Uterus (tissue), 4 donors: ENCODE measurements around the gene GFOD2. TPM values are rescaled to one million over a fixed set of nuclear protein-coding genes. Genes with fewer than 3 reads are reported as not detected.

ENCODE experiments used
- DNase-seq, 2 donors: peaks; one replicate each; pipeline ENCODE4 v3.0.0-alpha.2; 2019 to 2020
- H3K27ac ChIP-seq, 2 donors: fragments of 200-600 bp; sonication (generic); 1 replicate in 1 of 2; 2 replicates in 1 of 2; pipeline ENCODE4 v1.5.1; 2016 to 2018
- H3K27me3 ChIP-seq, 2 donors: fragments of 200-600 bp; sonication (generic); one replicate each; pipeline ENCODE4 v1.5.1; 2018 to 2019; ENCODE audit warnings: control low read depth in 1 of 2
- H3K36me3 ChIP-seq, 2 donors: fragments of 200-600 bp; sonication (generic); one replicate each; pipeline ENCODE4 v1.5.1; 2019; ENCODE audit warnings: control low read depth in 1 of 2
- H3K4me1 ChIP-seq, 2 donors: fragments of 200-600 bp; sonication (generic); one replicate each; pipeline ENCODE4 v1.5.1; 2018 to 2019; ENCODE audit warnings: control low read depth in 1 of 2
- H3K4me3 ChIP-seq, 2 donors: fragments of 200-600 bp; sonication (generic); 1 replicate in 1 of 2; 2 replicates in 1 of 2; pipeline ENCODE4 v1.5.1; 2018 to 2019; ENCODE audit warnings: mild to moderate bottlenecking in 1 of 2
- H3K9me3 ChIP-seq, 2 donors: fragments of 200-600 bp; sonication (generic); one replicate each; pipeline ENCODE4 v1.5.1; 2019; ENCODE audit warnings: control low read depth in 1 of 2
- POLR2A ChIP-seq, 2 donors: fragments of 450-650 bp; IDR thresholded peaks; one replicate each; pipeline ENCODE4 v1.6.1; 2016; ENCODE audit warnings: antibody characterized with exemption in 2 of 2, mild to moderate bottlenecking in 1 of 2, moderate library complexity in 1 of 2
- intact Hi-C: fragments of 100-400 bp; cut with DNase I; formaldehyde crosslinking; loops from one replicate; pipeline ENCODE4 v1.15.1; 2023; ENCODE audit warnings: low total_unique reads
- total RNA-seq, 4 donors: library from RNA; depleted of rRNA in 3 of 4; stranded (reverse); fragments of >200 nt in 3 of 4; gene quantifications; one replicate each; pipeline versions ENCODE4 v1.1.0 to v1.2.4, GENCODE V29; 2014 to 2023
- TF ChIP-seq, protein P1 (sequence below), 4 experiments: fragments of 200-600 bp in 2 of 4; fragments of 450-650 bp in 2 of 4; sonication (generic) in 2 of 4; IDR thresholded peaks; one replicate each; pipeline ENCODE4 v1.5.1; 2016 to 2019; ENCODE audit warnings: antibody characterized with exemption in 4 of 4, mild to moderate bottlenecking in 2 of 4, moderate library complexity in 1 of 4
- donor health status: DM: yes; HTN: yes; CAD: no.

Gene GFOD2
- total RNA-seq, 4 donors from 2014 or later: 11.0 to 28.5 (median 26.3) TPM

DNA sequence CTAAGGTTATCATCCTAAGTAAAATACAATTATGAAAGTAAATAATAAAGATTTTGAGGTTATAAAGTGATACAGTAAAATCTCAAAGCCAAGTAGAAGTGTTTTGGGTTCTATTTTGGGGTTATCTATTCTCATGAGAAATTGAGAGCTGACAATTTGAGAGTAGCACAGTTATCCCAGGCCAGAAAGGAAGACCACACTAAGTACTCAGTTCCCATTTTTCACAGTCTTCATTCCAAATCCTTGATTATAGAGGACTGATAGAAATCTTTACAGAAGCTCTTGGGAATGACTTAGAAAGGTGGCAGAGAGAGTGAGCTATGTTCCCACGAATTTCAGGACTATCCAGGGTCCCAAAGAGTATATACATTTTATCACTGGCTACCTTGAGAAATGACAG lies 4.6 kb downstream of the GFOD2 start:
- H3K27me3 ChIP-seq: no peaks in the 10 kb centered on the region
- TF ChIP-seq POLR2A (IDR thresholded peaks at IDR 0.05): no peak
- TF ChIP-seq, protein P1, sequence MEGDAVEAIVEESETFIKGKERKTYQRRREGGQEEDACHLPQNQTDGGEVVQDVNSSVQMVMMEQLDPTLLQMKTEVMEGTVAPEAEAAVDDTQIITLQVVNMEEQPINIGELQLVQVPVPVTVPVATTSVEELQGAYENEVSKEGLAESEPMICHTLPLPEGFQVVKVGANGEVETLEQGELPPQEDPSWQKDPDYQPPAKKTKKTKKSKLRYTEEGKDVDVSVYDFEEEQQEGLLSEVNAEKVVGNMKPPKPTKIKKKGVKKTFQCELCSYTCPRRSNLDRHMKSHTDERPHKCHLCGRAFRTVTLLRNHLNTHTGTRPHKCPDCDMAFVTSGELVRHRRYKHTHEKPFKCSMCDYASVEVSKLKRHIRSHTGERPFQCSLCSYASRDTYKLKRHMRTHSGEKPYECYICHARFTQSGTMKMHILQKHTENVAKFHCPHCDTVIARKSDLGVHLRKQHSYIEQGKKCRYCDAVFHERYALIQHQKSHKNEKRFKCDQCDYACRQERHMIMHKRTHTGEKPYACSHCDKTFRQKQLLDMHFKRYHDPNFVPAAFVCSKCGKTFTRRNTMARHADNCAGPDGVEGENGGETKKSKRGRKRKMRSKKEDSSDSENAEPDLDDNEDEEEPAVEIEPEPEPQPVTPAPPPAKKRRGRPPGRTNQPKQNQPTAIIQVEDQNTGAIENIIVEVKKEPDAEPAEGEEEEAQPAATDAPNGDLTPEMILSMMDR (IDR thresholded peaks at IDR 0.05): no peak
- H3K27ac ChIP-seq: no peak overlapping the region
- no peak overlapping the region for H3K4me3 ChIP-seq
- no peaks in the 10 kb centered on the region for H3K4me1 ChIP-seq
- DNase-seq: no peak
- intact Hi-C loops: no loop called here
- H3K36me3 ChIP-seq: no peaks in the 10 kb centered on the region
- H3K9me3 ChIP-seq: no peaks in the 10 kb centered on the region

DNA sequence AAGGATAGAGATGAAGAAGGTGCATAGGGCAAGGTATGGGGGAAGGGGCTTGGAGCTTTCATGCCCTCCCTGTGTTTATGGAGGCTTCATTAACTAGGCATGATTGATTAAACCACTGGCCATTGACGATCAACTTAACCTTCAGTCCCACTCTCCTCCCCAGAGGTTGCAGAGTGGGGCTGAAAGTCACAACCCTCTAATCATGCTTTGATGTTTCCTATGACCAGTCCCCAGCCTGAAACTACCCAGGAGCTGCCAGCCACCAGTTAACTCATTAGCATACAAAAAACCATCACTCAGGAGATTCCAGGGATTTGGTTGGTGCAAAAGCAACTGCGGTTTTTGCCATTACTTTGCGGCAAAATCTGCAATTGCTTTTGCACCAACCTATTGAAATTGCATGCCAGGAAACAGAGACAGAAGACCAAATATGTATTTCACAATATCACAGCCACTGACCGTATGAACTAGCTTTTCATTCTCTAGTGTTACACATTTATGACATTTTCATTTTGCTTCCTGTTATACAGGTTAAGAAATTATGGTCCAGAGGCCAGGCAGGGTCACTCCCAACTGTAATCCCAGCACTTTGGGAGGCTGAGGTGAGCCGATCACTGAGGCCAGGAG lies 5.4 kb downstream of the GFOD2 start:
- no peak overlapping the region for H3K27ac ChIP-seq
- no peak for DNase-seq
- intact Hi-C loops: no loop called here
- TF ChIP-seq POLR2A (IDR thresholded peaks at IDR 0.05): no peak
- TF ChIP-seq, protein P1 (IDR thresholded peaks at IDR 0.05): no peak
- H3K27me3 ChIP-seq: no peaks in the 10 kb centered on the region
- H3K9me3 ChIP-seq: no peaks in the 10 kb centered on the region
- H3K4me1 ChIP-seq: no peaks in the 10 kb centered on the region
- H3K4me3 ChIP-seq: no peak overlapping the region
- no peaks in the 10 kb centered on the region for H3K36me3 ChIP-seq

DNA sequence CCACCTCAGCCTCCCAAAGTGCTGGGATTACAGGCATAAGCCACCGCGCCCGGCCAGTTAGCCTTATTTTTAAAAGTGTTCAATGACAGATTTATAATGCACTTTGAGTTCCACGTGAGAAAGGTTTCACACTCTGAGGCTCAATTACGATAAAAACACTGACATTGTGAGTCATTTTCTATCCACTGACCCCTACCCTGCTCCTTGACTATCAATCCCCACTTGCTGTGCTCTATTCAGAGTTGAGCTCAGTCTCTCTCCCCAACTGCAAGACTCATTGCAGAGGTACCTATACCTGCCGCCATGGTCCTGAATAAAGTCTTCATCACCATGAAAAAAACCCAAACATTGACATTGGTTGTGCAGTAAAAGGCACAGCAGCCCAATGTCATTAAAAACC lies 8.5 kb downstream of the GFOD2 start:
- H3K4me1 ChIP-seq: no peaks in the 10 kb centered on the region
- H3K4me3 ChIP-seq: no peak overlapping the region
- no peaks in the 10 kb centered on the region for H3K9me3 ChIP-seq
- TF ChIP-seq, protein P1 (IDR thresholded peaks at IDR 0.05): no peak
- no peak for TF ChIP-seq POLR2A (IDR thresholded peaks at IDR 0.05)
- intact Hi-C loops: no loop called here
- DNase-seq: no peak
- H3K27ac ChIP-seq: no peak overlapping the region
- H3K27me3 ChIP-seq: no peaks in the 10 kb centered on the region
- no peaks in the 10 kb centered on the region for H3K36me3 ChIP-seq

DNA sequence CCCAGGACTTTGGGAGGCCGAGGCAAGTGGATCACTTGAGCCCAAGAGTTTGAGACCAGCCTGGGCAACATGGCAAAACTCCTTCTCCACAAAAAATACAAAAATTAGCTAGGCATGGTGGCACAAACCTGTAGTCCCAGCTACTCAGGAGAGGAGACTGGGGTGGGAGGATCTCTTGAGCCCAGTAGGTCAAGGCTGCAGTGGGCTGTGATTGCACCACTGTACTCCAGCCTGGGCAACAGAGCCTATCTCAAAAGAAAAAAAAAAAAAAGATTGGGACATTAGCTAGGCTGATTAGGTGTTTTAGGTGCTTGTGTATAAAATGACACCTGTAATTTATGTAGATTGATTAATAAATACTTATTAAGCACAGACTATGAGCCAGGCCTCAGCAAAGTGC lies 10.1 kb downstream of the GFOD2 start:
- H3K9me3 ChIP-seq: no peaks in the 10 kb centered on the region
- no peak overlapping the region for H3K4me3 ChIP-seq
- intact Hi-C loops: no loop called here
- H3K36me3 ChIP-seq: no peaks in the 10 kb centered on the region
- DNase-seq: no peak
- H3K27ac ChIP-seq: no peak overlapping the region
- no peak for TF ChIP-seq POLR2A (IDR thresholded peaks at IDR 0.05)
- TF ChIP-seq, protein P1 (IDR thresholded peaks at IDR 0.05): no peak
- no peaks in the 10 kb centered on the region for H3K27me3 ChIP-seq
- H3K4me1 ChIP-seq: peaks cover 0 to 4% of the 10 kb centered on the region in 2 donors

DNA sequence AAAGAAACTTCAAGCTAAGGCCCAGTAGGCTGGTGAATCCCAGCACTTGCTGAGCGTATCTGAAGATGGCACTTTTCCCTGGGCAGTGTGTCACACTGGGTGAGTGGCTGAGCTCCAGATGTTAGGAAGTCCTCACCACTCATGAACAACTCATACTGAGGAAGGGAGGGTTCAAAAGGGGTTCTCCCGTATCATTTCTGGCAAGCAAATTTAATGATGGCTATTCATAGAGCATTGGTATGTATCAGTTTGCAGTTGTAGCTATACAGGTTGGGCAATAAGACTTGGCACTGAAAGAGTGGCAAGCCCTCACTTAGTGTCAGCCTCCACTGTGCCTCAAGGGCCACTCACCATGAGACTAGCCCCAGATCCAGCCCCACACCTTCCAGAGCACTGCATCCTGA lies 10.7 kb downstream of the GFOD2 start:
- intact Hi-C loops: no loop called here
- Histone ChIP-seq H3K4me1 (peaks cover 0 to 4% of the 10 kb centered on the region in 2 donors), H3K9me3 (no peaks in the 10 kb centered on the region), H3K27ac (no peak overlapping the region), H3K4me3 (no peak overlapping the region), H3K36me3 (no peaks in the 10 kb centered on the region), H3K27me3 (no peaks in the 10 kb centered on the region)
- TF ChIP-seq, protein P1 (IDR thresholded peaks at IDR 0.05): no peak
- no peak for TF ChIP-seq POLR2A (IDR thresholded peaks at IDR 0.05)
- no peak for DNase-seq
